Measurements from ENCODE around the gene CELF1.

DNA sequence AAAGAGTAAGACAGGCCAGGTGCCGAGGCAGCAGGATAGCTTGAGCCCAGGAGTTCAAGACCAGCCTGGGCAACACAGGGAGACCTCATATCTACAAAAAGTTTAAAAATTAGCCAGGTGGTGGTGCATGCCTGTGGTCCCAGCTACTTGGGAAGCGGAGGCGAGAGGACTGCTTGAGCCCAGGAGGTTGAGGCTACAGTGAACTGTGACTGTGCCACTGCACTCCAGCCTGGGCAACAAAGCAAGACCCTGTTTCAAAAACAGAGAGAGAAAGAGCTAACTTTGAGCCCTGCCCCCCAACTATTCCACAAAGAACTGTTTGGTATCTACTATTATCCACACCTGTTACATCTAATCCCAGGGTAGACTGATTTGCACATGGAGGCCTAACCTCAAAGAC, 54.8 kb downstream of the CELF1 start:
- TF ChIP-seq POLR2A (IDR thresholded peaks at IDR 0.05), result no peak
- no peak for TF ChIP-seq CTCF (IDR thresholded peaks at IDR 0.05)
